Measurements from ENCODE around the gene PCMTD2. TPM values are rescaled to one million over a fixed set of nuclear protein-coding genes. Genes with fewer than 3 reads are reported as not detected.

Gene PCMTD2
- total and polyA plus RNA-seq, 2 of the 13 experiments (the other 11 are each of a cell fraction or from before 2014, with no cell fraction given), result 47.0 to 76.9 TPM

- 0 out of 2 replicates have a peak, but pooled peaks have one; percentile 71 for TF ChIP-seq ZSCAN12 (CRISPR knock-in tag; IDR thresholded peaks at IDR 0.05)
- 0 out of 2 replicates have a peak, but pooled peaks have one; percentile 55 for TF ChIP-seq ZNF546 (CRISPR knock-in tag; conservative IDR thresholded peaks at IDR 0.05)
- no peak; the same call in 1 of the 2 replicates for TF ChIP-seq AHR (CRISPR knock-in tag; IDR thresholded peaks at IDR 0.05)
- TF ChIP-seq IRF1 (CRISPR knock-in tag; IDR thresholded peaks at IDR 0.05; ENCODE audit: low read depth), result no peak
- no peak for TF ChIP-seq MLXIP (CRISPR knock-in tag; IDR thresholded peaks at IDR 0.05; ENCODE audit: borderline replicate concordance)
- peak; percentile 26; the same call in 1 of the 2 replicates for TF ChIP-seq ARHGAP35 (CRISPR knock-in tag; IDR thresholded peaks at IDR 0.05; ENCODE audit: borderline replicate concordance)
- no peak for TF ChIP-seq ADNP (CRISPR knock-in tag; IDR thresholded peaks at IDR 0.05)
- TF ChIP-seq E2F1 (CRISPR knock-in tag; IDR thresholded peaks at IDR 0.05), result no peak
- no peak for TF ChIP-seq MYNN (CRISPR knock-in tag; IDR thresholded peaks at IDR 0.05; ENCODE audit: low read depth)
- TF ChIP-seq ZBTB1 (CRISPR knock-in tag; IDR thresholded peaks at IDR 0.05; ENCODE audit: borderline replicate concordance), result no peak; the same call in 1 of the 2 replicates
- no peak for TF ChIP-seq ZNF720 (CRISPR knock-in tag; IDR thresholded peaks at IDR 0.05)
- peak; percentile 78 for TF ChIP-seq HDAC1 (CRISPR knock-in tag; IDR thresholded peaks at IDR 0.05)
- 0 out of 2 replicates have a peak, but pooled peaks have one; percentile 9 for TF ChIP-seq SALL2 (CRISPR knock-in tag; IDR thresholded peaks at IDR 0.05)
- no peak for TF ChIP-seq CBFB (CRISPR knock-in tag; IDR thresholded peaks at IDR 0.05)
- TF ChIP-seq SMYD3 (CRISPR knock-in tag; IDR thresholded peaks at IDR 0.05), result 0 out of 2 replicates have a peak, but pooled peaks have one; percentile 18
- TF ChIP-seq ZNF274 (CRISPR knock-in tag; IDR thresholded peaks at IDR 0.05), result peak; percentile 73; the same call in 1 of the 2 replicates
- peak; percentile 80 for TF ChIP-seq NCOA2 (CRISPR knock-in tag; IDR thresholded peaks at IDR 0.05)
- peak; percentile 61 for TF ChIP-seq ZNF629 (CRISPR knock-in tag; conservative IDR thresholded peaks at IDR 0.05)
- TF ChIP-seq TP53 (CRISPR knock-in tag; conservative IDR thresholded peaks at IDR 0.05), result 0 out of 2 replicates have a peak, but pooled peaks have one; percentile 33
- TF ChIP-seq HNF4A (CRISPR knock-in tag; IDR thresholded peaks at IDR 0.05), result peak; percentile 99
- peak; percentile 71; the same call in 1 of the 2 replicates for TF ChIP-seq ZBTB34 (CRISPR knock-in tag; IDR thresholded peaks at IDR 0.05)
- TF ChIP-seq MAF1 (CRISPR knock-in tag; IDR thresholded peaks at IDR 0.05; ENCODE audit: borderline replicate concordance), result peak; percentile 52; the same call in 1 of the 2 replicates
- no peak for TF ChIP-seq ZNF816 (CRISPR knock-in tag; IDR thresholded peaks at IDR 0.05; ENCODE audit: borderline replicate concordance)
- TF ChIP-seq ZFX (CRISPR knock-in tag; IDR thresholded peaks at IDR 0.05; ENCODE audit: low read depth), result peak; percentile 50; the same call in 1 of the 2 replicates
- TF ChIP-seq TBL1XR1 (IDR thresholded peaks at IDR 0.05; ENCODE audit: borderline replicate concordance, low read length, partially characterized antibody), result peak; percentile 81
Observed at GRCh38 chr20:64242797-64243475, 12.6 kb upstream of the PCMTD2 start (continued).
